Stimulated activated CD4-positive, alpha-beta T cell treated with anti-CD3 and anti-CD28 coated beads, Interleukin-15, amount 100 ng/mL, for 1 hour (primary cell): ENCODE results near the gene HMCES.
"Not testable (repeated sequence)": the region's sequence is repeated elsewhere in the genome, so short reads cannot be mapped to it uniquely, and the experiment has no call there.

ENCODE experiments used
- DNase-seq, 2 donors: peaks; one replicate each; pipeline ENCODE4 v3.0.0-alpha.2; 2020; ENCODE audit warnings: low read depth in 1 of 2, low spot score in 1 of 2

Gene HMCES

DNA sequence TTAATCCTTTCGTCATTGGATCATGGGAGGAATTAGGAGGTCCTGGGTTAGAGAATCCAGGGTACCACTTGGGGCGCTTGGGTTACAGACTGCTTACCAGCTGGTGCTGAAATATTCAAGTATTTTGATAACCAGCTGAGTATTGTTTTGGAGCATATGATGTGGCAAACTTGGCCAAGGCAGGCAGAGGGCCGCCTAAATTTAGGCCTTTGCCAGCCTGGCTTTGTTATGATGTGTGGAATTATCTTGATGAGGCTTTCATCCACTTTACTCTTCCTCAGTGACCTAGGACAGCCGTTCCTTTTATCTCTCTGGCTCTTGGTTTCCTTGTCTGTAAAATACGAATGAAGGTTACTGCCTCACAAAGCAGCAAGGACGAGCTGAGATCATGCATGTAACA is 22.4 kb upstream of the HMCES start:
- no peak for DNase-seq

DNA sequence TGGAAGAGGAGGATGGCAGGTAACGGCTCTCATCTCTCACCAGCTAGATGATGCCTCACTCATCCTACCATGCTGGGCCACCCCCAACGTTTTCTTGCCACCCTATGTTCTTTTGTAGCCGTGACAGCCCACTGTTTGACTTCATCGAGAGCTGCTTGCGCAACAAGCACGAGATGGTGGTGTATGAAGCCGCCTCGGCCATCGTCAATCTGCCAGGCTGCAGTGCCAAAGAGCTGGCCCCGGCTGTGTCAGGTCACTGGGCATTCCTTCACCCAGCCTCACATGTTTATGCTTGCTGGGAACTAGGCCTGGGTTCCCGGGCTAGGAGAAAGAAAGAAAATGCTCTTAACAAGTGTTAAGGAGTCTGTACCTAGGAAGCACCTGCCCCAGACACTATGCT is 21.1 kb upstream of the HMCES start:
- no peak for DNase-seq

DNA sequence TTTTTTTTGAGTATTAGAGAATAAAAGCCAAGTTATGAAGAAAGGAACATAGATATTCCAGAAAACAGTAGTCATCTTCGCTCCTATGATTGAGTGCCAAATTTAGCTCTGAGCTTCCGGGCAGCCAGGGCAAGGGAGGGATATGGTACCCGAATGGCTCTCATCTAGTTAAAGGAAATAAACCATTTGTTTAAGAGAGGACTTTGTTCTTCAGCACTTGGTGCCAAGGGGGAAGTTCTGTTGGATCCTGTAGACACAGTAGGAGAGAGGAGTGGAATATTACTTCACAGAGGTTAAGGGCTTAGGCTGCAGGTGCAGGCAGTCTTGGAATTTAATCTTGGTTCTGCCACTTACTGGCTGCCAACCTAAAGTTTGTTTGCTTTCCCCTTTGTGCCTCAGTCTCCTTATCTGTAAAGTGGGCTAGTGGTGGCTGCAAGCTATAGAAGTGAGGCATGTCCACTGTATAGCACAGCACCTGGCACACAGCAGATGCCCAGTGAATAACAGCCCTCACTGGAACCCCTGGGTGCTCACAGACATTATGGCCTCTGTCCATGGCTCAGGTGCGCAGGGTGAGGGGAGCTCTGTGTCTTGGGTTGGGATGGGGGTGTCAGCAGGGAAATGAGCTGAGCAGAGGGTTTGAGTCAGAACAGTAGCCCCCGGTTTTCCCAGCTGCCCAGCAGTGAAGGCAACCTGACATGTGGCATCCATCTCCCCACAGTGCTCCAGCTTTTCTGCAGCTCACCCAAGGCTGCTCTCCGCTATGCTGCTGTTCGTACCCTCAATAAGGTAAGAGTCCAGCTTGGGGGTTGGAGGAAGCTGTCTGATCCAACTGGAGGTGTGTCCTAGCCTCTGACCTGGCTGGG is 18.8 kb upstream of the HMCES start:
- no peak for DNase-seq

DNA sequence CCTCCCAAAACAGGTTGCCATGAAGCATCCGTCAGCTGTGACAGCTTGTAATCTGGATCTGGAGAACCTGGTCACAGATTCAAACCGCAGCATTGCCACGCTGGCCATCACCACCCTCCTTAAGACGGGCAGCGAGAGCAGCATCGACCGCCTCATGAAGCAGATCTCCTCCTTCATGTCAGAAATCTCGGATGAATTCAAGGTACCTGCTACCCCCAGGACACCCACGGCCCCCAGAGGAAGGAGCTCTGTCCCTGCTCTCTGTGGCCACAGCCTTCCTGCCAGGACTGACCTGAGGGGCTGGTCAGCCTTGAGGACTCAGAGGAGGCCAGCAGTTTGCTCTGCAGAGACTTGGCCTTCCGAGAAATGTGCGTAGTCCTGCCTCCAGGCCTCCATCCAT is 18.1 kb upstream of the HMCES start:
- no peak for DNase-seq

DNA sequence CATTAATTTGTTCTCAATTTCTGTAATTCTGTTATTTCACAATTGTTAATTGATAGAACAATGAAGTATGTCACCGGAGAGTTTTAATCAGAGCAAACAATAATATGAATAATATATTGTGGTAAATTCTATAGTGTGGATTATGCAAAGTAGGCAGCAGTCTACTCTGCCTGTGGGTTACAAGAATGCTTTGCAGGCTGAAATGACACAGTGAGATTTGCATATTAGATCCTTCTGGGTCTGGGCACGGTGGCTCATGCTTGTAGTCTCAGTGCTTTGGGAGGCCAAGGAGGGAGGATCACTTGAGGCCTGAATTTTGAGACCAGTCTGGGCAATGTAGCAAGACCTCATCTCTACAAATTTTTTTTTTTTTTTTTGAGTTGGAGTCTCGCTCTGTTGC is 16.8 kb upstream of the HMCES start:
- no peak for DNase-seq

DNA sequence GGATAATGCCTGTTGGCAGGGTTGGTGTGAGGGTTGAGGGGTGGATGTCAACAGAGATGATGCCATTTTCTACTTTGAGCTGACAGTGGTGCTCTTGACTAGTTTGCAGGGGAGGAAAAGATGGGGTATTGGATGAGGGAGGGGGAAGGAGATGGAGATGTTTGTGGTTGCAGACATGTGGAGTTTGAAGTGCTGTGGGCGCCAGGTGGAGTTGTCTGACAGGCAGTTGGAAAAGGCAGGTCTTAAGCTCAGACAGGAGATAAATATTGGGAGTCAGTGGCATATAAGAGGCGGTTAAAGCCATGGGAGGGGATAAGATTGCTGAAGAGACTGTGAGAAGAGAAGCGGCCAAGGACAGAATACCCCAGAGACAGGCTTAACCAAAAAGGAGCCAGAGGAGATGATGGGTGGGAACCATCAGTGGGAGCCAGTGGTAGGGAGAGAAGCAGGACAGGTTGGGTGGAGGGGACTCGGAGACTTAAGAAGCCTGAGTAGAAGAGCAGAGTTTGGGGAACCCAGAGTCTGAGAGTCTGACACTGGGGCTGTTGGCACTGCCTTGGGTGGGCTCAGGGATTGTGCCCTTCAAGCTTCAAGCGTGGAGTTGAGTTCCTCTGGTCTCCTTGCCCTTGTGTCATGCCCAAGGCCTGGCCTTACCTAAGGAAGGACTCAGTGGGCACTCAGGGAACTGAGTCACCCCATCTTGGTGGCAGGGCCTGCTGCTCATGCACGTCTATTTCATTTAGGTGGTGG is 15.3 kb upstream of the HMCES start:
- DNase-seq = no peak

DNA sequence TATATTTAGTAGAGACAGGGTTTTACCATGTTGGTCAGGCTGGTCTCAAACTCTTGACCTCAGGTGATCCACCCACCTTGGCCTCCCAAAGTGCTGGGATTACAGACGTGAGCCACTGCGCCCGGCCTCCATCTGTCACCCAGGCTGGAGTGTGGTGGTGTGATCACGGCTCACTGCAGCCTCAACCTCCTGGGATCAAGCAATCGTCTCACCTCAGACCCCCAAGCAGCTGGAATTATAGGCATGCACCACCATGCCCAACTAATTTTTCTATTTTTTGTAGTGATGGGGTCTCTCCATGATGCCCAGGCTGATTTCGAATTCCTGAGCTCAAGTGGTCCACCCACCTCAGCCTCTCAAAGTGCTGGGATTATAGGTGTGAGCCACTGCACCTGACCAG is 13.7 kb upstream of the HMCES start:
- DNase-seq = not testable (repeated sequence)

DNA sequence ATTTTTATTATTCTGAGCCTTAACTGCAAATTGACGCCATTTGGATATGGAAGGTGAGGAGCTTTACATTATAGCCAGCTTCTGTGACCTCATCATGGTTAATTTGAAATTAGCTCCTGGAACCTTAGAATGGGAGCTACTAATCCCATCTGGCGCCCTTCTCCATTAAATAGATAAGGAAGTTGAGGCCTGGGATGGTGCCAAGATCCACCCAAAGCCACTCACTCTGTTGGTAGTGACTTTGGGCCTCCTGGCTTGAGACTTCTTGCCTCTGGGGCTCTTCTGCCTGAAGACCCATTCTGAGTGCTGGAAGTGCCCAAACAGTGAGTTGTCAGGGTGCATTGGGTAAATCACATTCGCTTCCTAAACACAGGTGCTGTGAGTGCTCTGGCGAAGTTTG is 12.0 kb upstream of the HMCES start:
- DNase-seq = no peak

DNA sequence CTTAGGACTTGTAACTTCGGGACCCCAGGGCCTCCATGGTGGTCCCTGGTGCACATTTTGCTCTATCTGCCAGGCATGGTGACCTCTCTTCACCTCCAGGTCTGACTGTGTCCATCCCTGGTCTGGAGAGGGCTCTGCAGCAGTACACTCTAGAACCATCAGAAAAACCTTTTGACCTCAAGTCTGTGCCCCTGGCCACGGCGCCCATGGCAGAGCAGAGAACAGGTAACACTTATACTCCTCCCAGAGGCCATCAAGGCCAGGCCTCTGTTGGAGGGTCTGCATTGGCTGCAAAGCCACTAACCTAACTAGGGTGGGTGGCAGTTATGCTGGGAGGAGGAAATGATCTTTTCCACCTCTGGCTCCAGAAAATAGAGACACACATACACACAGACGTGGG is 10.3 kb upstream of the HMCES start:
- no peak for DNase-seq

DNA sequence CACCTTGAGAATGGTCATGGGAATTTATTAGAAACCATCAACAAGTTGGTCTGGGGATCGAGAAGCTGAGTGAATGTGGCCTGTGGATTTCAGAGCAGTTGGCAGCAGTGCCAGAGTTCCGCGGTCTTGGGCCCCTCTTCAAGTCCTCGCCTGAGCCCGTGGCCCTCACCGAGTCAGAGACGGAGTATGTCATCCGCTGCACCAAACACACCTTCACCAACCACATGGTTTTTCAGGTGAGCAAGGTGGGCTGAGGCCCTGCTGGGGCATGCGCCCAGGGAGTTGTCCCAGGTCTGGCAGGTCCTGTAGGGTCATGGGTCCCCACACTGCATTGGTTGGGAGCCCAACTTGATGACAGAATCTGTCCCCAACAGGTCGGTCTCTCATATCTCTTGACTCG is 7.0 kb upstream of the HMCES start:
- no peak for DNase-seq

DNA sequence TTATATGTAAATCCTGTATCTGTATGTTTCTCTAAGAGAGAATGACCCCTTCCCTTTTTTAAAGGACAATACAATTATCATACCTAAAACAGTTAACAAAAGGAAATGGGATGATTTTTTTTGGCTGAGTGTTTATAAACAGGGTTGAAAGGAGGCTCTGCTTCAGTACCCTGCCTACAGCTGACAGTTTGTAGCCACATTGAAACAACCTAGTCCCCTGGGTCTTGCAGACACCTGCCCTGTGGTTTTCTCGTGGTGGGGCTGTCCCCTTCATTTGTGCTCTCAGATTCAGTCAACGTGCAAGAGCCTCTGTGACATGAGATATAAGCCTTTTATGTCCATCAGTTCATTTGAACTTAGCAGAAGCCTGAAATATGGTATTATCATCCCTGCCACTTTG is 2.3 kb upstream of the HMCES start:
- DNase-seq = no peak

DNA sequence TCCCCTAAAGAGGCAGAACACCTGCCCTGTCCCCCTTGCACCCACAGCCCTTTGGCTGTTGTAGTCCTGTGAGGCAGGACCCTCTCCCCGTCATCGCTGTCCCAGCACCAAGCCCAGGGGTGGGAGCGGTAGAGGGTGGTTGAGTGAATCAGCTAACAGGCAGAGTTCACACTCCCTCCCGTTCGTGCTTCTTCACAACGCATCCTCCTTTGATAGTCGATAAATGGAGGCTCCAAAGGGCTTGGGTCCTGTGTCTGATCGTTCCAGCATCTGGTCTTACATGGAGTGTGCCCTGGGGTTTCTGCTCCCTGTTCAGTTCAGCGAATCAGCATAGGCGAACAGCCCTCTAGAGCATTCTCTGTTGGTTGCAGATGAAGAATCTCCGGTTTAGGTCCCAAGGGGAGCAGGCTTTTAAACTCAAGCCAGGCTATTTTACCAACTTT is 820 bp upstream of the HMCES start:
- DNase-seq = no peak

DNA sequence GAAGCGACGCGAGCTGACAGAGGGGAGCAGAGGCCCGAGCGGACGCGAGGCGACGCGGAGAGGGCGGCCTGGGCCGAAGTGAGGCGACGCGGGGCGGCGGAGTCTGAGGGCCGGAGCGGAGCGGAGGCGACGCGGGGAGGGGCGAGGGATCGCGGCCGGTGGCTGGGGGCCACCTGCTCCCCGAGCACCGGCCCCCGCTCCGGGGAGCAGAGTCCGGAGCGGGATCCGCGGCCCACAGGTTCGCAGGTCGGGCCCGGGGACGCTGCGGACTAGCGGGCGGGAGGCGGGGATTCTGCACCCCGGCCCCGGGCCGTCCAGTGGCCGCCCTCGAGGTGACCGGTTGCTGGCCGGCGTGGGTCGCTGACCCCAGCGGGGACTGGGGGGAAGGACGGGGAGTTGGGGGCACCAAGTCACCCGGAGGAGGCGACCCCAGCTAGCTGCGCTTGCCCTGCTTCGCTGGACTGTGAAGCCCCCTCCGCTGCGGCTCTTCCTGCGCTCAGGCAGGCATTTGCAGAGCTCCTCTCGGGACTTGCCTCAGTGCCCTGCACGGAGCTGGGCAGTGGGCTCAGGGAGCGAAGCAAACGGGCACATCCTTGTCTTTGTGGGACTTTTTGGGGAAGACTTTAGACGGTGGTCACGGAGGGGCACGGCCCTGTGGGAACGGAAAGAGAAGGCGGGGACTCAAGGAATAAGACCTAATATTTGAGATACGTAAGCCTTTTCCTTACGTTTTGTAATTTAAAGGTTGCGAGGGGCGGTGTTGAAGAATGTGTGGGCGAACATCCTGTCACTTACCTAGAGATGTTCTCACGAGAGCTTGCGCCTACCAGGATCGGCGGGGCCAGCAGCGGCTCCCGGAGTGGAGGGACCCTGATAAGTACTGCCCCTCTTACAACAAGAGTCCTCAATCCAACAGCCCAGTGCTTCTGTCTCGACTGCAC is 566 bp downstream of the HMCES start:
- peak; percentile 18 to 36 for DNase-seq

DNA sequence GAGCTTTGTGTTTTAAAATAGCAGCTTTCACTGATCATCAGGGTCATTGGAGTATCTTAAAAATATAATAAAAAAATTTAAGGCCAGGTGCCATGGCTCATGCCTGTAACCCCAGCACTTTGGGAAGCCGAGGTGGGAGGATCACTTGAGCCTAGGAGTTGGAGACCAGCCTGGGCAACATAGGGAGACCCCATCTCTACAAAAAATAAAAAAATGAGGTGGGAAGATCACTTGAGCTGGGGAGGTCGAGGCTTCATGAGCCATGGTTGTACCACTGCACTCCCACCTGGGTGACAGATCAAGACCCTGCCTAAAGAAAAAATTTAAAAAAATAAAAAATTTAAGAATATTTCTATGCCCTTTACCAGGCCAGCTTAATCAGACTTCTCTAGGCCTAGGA is 1.5 kb downstream of the HMCES start:
- DNase-seq = no peak

DNA sequence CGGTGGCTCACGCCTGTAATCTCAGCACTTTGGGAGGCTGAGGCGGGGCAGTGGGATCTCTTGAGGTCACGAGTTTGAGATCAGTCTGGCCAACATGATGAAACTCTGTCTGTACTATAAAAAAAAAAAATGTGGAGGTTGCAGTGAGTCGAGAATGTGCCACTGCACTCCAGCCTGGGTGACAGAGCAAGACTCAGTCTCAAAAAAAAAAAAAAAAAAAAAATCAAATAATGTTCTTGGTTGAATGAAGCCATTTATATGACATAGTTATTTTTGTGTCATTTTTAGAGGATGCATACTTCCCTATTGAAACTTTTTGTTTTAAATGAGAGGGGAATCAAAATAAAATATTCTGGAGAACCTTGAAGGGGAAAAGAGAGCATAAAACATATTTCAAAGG is 3.1 kb downstream of the HMCES start:
- DNase-seq = no peak

DNA sequence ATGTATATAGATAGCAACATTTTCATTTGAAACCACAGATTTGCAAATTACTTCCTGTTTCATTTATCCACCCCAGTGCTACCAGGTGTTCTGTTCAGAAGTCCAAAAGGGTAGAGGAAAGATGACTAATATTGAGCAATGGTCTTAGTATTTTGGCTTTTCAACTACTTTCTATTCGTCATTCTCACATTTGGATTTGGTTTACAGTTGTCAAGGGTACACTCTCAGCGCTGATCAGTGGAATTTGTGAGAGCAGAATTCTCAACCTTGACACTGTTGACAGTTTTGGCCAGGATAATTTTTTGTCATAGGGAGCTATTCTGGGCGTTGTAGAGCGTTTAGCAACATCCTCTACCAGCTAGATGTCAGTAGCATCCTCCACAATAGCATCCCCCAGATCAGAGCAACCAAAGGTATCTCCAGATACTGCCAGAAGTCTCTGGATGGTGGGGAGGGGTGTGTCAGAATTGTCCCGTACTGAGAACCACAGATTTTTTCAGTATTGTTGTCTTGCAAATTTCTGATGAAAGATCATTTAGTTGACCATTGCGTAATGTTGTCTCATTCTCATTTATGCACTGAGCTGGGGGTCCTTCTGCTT is 4.2 kb downstream of the HMCES start:
- DNase-seq = no peak

DNA sequence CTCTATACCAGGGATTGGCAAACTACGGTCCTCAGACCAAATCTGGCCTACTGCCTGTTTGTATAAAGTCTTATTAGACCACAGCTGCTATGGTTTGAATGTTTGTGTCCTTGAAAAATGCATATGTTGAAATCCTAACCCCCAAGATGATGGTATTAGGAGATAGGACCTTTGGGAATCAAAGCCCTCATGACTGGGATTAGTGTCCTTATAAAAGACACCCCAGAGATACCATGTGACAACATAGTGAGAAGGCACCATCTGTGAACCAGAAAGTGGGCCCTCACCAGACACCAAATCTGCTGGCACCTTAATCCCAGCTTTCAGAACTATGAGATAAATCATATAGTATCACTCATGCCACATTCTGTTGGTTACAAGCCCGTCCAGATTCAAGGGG is 7.4 kb downstream of the HMCES start:
- no peak for DNase-seq

DNA sequence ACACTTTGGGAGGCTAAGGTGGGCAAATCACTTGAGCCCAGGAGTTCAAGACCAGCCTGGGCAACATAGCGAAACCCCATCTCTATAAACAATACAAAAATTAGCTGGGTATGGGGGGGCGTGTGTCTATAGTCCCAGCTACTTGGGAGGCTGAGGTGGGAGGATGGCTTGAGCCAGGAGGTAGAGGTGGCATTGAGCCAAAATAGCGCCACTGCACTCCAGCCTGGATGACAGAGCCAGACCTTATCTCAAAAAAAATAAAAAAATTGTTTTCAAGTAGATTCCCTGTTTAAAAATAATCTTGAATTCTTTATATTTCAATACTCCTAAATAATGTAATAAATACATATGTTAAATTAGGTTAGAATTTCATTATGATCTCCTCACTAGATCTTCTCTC is 9.8 kb downstream of the HMCES start:
- no peak for DNase-seq

DNA sequence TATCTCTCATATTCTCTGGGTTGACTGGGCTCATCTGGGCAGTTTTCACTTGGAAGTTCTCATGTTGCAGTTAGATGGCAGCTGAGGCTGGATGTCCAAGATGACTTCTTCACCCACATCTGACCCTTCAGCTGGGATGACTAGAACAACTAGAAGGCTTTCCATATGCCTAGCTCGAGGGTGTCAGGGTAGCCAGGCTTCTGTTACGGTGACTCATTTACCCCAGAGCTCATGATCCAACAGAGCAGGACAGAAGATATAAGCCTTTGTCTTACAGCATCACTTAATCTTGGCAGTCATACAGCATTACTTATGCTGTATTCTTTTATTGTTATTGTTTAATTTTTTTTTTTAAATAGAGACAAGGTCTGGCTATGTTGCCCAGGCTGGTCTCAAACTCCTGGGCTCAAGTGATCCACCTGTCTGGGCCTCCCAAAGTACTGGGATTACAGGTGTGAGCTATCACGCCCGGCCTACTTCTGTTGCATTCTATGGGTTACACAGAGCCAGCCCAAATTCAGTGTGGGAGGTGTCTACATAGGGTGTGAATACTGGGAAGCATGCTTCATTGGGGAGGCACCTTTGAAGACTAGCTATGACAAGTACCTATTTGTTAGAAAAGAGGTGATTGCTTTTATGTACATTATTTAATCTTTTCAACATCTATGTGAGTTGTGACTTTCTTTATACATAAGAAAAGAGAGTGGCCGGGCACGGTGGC is 10.7 kb downstream of the HMCES start:
- DNase-seq = no peak

DNA sequence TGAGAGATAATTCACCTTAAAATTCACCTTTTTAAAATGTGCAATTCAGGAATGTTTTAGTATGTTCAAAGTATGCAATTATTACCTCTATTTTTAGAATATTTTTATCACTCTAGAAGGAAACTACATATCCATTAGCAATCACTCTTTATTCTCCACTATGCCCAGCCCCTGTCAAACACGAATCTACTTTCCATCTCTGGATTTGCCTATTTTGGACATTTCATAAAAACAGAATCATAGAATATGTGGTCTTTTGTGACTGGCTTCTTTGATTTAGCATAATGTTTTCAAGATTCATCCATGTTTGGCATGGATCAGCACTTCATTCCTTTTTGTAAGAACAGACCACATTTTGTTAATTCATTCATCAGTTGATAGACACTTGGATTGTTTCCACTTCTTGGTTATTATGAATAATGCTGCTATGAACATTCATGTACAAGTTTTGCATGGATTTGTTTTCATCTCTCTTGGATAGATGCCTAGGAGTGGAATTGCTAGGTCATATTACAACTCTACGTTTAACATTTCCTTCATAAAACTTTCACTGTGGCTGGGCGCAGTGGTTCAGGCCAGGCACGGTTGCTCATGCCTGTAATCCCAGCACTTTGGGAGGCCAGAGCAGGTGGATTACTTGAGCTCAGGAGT is 12.7 kb downstream of the HMCES start:
- DNase-seq = no peak
